GM12878 (cell line): ENCODE measurements around the gene DYNC1H1. TPM values are rescaled to one million over a fixed set of nuclear protein-coding genes. Genes with fewer than 3 reads are reported as not detected.

Experiments
- ATAC-seq: fragments of 200-7000 bp; cut with Tn5 transposase; 3 replicates; pipeline ENCODE4 v1.9.1; 2020; ENCODE audit warnings: mild to moderate bottlenecking, moderate library complexity
- BruUV-seq: library from RNA; stranded (reverse); fragments of 400-500 nt; replicated peaks from 2 replicates; lab custom pipeline; 2021; lab: Mats Ljungman, UMichigan
- CTCF ChIA-PET: fragments of 300-600 bp; sonication (Branson Sonifier 250); formaldehyde crosslinking; extraction: SDS; loops from one replicate; lab custom pipeline; 2021; ENCODE audit warnings: inconsistent platforms; lab: Yijun Ruan, JAX
- POLR2A ChIA-PET: fragments of 350-600 bp; formaldehyde crosslinking; extraction: SDS; loops from one replicate; lab custom pipeline; 2021; ENCODE audit warnings: inconsistent platforms; lab: Charles Lee
- RAD21 ChIA-PET: fragments of 300-600 bp; sonication (Branson Sonifier 250); formaldehyde crosslinking; loops from one replicate; lab custom pipeline; 2023; ENCODE audit warnings: antibody characterized with exemption; ENCODE audit not compliant: unreplicated experiment; lab: Charles Lee
- SMC1A ChIA-PET: fragments of 300-600 bp; sonication (Branson Sonifier 250); formaldehyde crosslinking; loops from one replicate; lab custom pipeline; 2023; ENCODE audit not compliant: unreplicated experiment, uncharacterized antibody; lab: Charles Lee
- DNase-seq: peaks from one replicate; pipeline ENCODE4 v3.0.0-alpha.2; 2011; ENCODE audit warnings: low read depth, low spot score
- FAIRE-seq: peaks from 3 replicates; lab custom pipeline; 2011; peaks lifted over from hg19 to GRCh38; lab: Jason Lieb, UNC
- H2AFZ ChIP-seq: 2 replicates; pipeline ENCODE4 v1.6.0; 2011; ENCODE audit warnings: low read depth, low read length, control low read depth; ENCODE audit not compliant: control insufficient read depth
- H3K27ac ChIP-seq: 2 replicates; pipeline ENCODE4 v1.5.1; 2011; ENCODE audit warnings: control low read depth; ENCODE audit not compliant: control insufficient read depth, insufficient read depth
- H3K27me3 ChIP-seq, 2 experiments: replicated peaks in 1 of 2; 2 replicates each; pipeline versions ENCODE4 v1.6.0 to v1.6.1; 2011; ENCODE audit warnings: low read length in 1 of 2; ENCODE audit not compliant: control insufficient read depth in 2 of 2, insufficient read depth in 2 of 2
- H3K36me3 ChIP-seq, 2 experiments: 2 replicates each; pipeline ENCODE4 v1.5.1; 2011; ENCODE audit warnings: low read length in 1 of 2; ENCODE audit not compliant: control insufficient read depth in 2 of 2, insufficient read depth in 2 of 2
- H3K4me1 ChIP-seq: 2 replicates; pipeline ENCODE4 v1.6.1; 2011; ENCODE audit warnings: mild to moderate bottlenecking, low read length, moderate library complexity, mixed read lengths; ENCODE audit not compliant: control insufficient read depth, insufficient read depth
- H3K4me2 ChIP-seq: 2 replicates; pipeline ENCODE4 v1.6.0; 2011; ENCODE audit warnings: control low read depth; ENCODE audit not compliant: control insufficient read depth, insufficient read depth
- H3K4me3 ChIP-seq: fragments of 200-600 bp; sonication (generic); 2 replicates; pipeline ENCODE4 v1.5.1; 2016
- H3K79me2 ChIP-seq: 2 replicates; pipeline ENCODE4 v1.6.0; 2011; ENCODE audit warnings: low read length; ENCODE audit not compliant: control insufficient read depth, insufficient read depth
- H3K9ac ChIP-seq: 2 replicates; pipeline ENCODE4 v1.8.0; 2011; ENCODE audit warnings: low read length, control low read depth, mixed read lengths; ENCODE audit not compliant: control insufficient read depth, insufficient read depth
- H3K9me3 ChIP-seq: replicated peaks from 3 replicates; pipeline ENCODE4 v1.5.1; 2011; ENCODE audit warnings: mild to moderate bottlenecking, low read length; ENCODE audit not compliant: control insufficient read depth, insufficient read depth
- H4K20me1 ChIP-seq: 2 replicates; pipeline ENCODE4 v1.6.0; 2011; ENCODE audit not compliant: control insufficient read depth, insufficient read depth
- ATF3 ChIP-seq: IDR thresholded peaks from 2 replicates; pipeline ENCODE4 v1.6.1; 2011; ENCODE audit warnings: low read depth, mild to moderate bottlenecking, low read length, moderate library complexity, borderline replicate concordance; ENCODE audit errors: extremely low read depth
- ATF7 ChIP-seq: fragments of 450-650 bp; IDR thresholded peaks from 2 replicates; pipeline ENCODE4 v1.6.1; 2016; ENCODE audit warnings: low read depth, mild to moderate bottlenecking
- BHLHE40 ChIP-seq, 2 experiments: fragments of 450-650 bp in 1 of 2; IDR thresholded peaks; 2 replicates each; pipeline ENCODE4 v1.6.1; 2011 to 2017; ENCODE audit warnings: low read depth in 2 of 2, borderline replicate concordance in 1 of 2, improper control_type of control experiment in 1 of 2, low read length in 1 of 2, mild to moderate bottlenecking in 1 of 2
- CHD4 ChIP-seq: fragments of 200-600 bp; sonication (generic); IDR thresholded peaks from 2 replicates; pipeline ENCODE4 v1.6.1; 2016; ENCODE audit warnings: mild to moderate bottlenecking
- E2F8 ChIP-seq: fragments of 450-650 bp; IDR thresholded peaks from 2 replicates; pipeline ENCODE4 v1.6.1; 2018; ENCODE audit warnings: mild to moderate bottlenecking, low read depth, moderate library complexity; ENCODE audit not compliant: partially characterized antibody
- ETV6 ChIP-seq, 2 experiments: fragments of 450-650 bp in 1 of 2; IDR thresholded peaks in 1 of 2; conservative IDR thresholded peaks in 1 of 2; 2 replicates each; pipeline ENCODE4 v1.6.1; 2014; ENCODE audit warnings: antibody characterized with exemption in 1 of 2, borderline replicate concordance in 1 of 2, low read depth in 1 of 2, mild to moderate bottlenecking in 1 of 2, moderate library complexity in 1 of 2
- HDAC6 ChIP-seq: fragments of 200-600 bp; sonication (generic); IDR thresholded peaks from one replicate; pipeline ENCODE4 v1.8.0; 2017; ENCODE audit warnings: antibody characterized with exemption; ENCODE audit not compliant: unreplicated experiment
- JUND ChIP-seq: IDR thresholded peaks from 2 replicates; pipeline ENCODE4 v1.6.1; 2012; ENCODE audit warnings: low read depth, mild to moderate bottlenecking, low read length, improper control_type of control experiment, moderate library complexity
- PAX5 ChIP-seq: IDR thresholded peaks from 2 replicates; pipeline ENCODE4 v1.6.1; 2011; ENCODE audit warnings: low read depth, low read length, borderline replicate concordance
- PML ChIP-seq: IDR thresholded peaks from 2 replicates; pipeline ENCODE4 v1.6.1; 2012; ENCODE audit warnings: low read length, inconsistent platforms
- PRDM15 ChIP-seq: fragments of 450-650 bp; formaldehyde crosslinking; IDR thresholded peaks from 2 replicates; pipeline ENCODE4 v1.4.0; 2020; ENCODE audit warnings: mild to moderate bottlenecking, moderate library complexity
- RUNX3 ChIP-seq: IDR thresholded peaks from 2 replicates; pipeline ENCODE4 v1.6.1; 2012; ENCODE audit warnings: low read length, inconsistent platforms
- SMAD1 ChIP-seq: fragments of 450-650 bp; IDR thresholded peaks from 2 replicates; pipeline ENCODE4 v1.6.1; 2018; ENCODE audit warnings: mild to moderate bottlenecking, low read depth; ENCODE audit not compliant: partially characterized antibody
- TCF12 ChIP-seq: IDR thresholded peaks from 2 replicates; pipeline ENCODE4 v1.6.1; 2011; ENCODE audit warnings: low read depth, mild to moderate bottlenecking, low read length
- WGBS: methylation state at CpG from one replicate; pipeline ENCODE4 v1.1.6; 2016; ENCODE audit warnings: low lambda C conversion rate; ENCODE audit not compliant: insufficient replicate concordance, insufficient coverage; ENCODE audit errors: missing lambda C conversion rate; 5-methylcytosine and 5-hydroxymethylcytosine counted together
- in situ Hi-C: fragments of 300-500 bp; cut with MboI; formaldehyde crosslinking; loops from 9 replicates; pipeline ENCODE4 v1.14.3; 2018; ENCODE audit warnings: mixed read lengths
- intact Hi-C: fragments of 100-400 bp; cut with micrococcal nuclease; formaldehyde crosslinking; loops from one replicate; pipeline ENCODE4 v1.14.2; 2022; ENCODE audit not compliant: unreplicated experiment
- polyA plus RNA-seq, 11 experiments: library from polyadenylated mRNA; depleted of rRNA in 4 of 11; unstranded in 6 of 11; stranded (reverse) in 5 of 11; fragments of >200 nt; fragmentation: Nextera tagmentation in 4 of 11; fragmentation: Illumina TruSeq in 1 of 11; extraction: Ambion mirVana in 4 of 11; extraction: Trizol in 1 of 11; gene quantifications; 1 replicate in 1 of 11; 2 replicates in 10 of 11; pipeline versions ENCODE4 v1.2.1 to v1.2.3, GENCODE V29; 2011 to 2016; ENCODE audit warnings: inconsistent platforms in 2 of 11, missing spikeins in 2 of 11, low read depth in 1 of 11
- total RNA-seq, 4 experiments: library from RNA; depleted of rRNA in 3 of 4; stranded (reverse); fragments of >200 nt in 3 of 4; fragmentation: Illumina TruSeq in 1 of 4; extraction: Trizol in 1 of 4; gene quantifications; 2 replicates each; pipeline versions ENCODE4 v1.2.1 to v1.2.3, GENCODE V29; 2013 to 2021
- TF ChIP-seq, protein P1 (sequence below): IDR thresholded peaks from 2 replicates; pipeline ENCODE4 v1.6.1; 2012; ENCODE audit warnings: low read depth, low read length, improper control_type of control experiment

Gene DYNC1H1
- total and polyA plus RNA-seq, 10 of the 15 experiments (the other 5 are each of a cell fraction or from before 2014, with no cell fraction given), result 38.4 to 291 (median 111) TPM

- ChIA-PET SMC1A (interaction anchor here (0.9 to 1.5 kb wide), 3 partner anchors 15 to 148 kb away, joined by 3 to 4 read pairs (median 3); no protein-coding TSS in a partner anchor), CTCF (interaction anchor here (0.8 kb wide), 1 partner anchor 147 kb away, joined by 4 read pairs; no protein-coding TSS in a partner anchor), POLR2A (no interaction called here), RAD21 (interaction anchor here (1.9 kb wide), 1 partner anchor 74 kb away, joined by 4 read pairs; no protein-coding TSS in a partner anchor)
- Histone ChIP-seq H3K36me3 (peaks cover 2 to 12% of the 10 kb centered on the region in 2 experiments), H3K27me3 (no peaks in the 10 kb centered on the region), H3K79me2 (no peaks in the 10 kb centered on the region), H2AFZ (no peak overlapping the region), H3K4me3 (no peak overlapping the region), H4K20me1 (no peaks in the 10 kb centered on the region), H3K4me2 (no peak overlapping the region), H3K4me1 (no peaks in the 10 kb centered on the region), H3K27ac (no peak overlapping the region), H3K9ac (no peak overlapping the region), H3K9me3 (no peaks in the 10 kb centered on the region)
- no TSS peak for BruUV-seq
- DNase-seq (peak; percentile 8), FAIRE-seq (no peak), ATAC-seq (peak; percentile 21; the same call in 1 of the 3 replicates)
- intact Hi-C loops (no loop called here), in situ Hi-C loops (no loop called here)
- WGBS, result 81% methylated on average over 12 of the region's 22 CpGs
- TF ChIP-seq PML (no peak), ETV6 (conservative IDR thresholded peaks at IDR 0.05 in 1 of 2, IDR thresholded peaks at IDR 0.05 in 1 of 2; ENCODE audit: borderline replicate concordance in 1 of 2, low read depth in 1 of 2) (no peak), SMAD1 (no peak), CHD4 (no peak), PRDM15 (no peak), ATF3 (no peak), JUND (no peak), TCF12 (no peak), HDAC6 (no peak), E2F8 (no peak), RUNX3 (no peak), PAX5 (no peak), BHLHE40 (IDR thresholded peaks at IDR 0.05; ENCODE audit: borderline replicate concordance in 1 of 2, low read depth in 2 of 2, low read length in 1 of 2) (no peak), ATF7 (no peak)
- TF ChIP-seq, protein P1, sequence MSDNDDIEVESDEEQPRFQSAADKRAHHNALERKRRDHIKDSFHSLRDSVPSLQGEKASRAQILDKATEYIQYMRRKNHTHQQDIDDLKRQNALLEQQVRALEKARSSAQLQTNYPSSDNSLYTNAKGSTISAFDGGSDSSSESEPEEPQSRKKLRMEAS, result no peak
Observed at GRCh38 chr14:101918065-101918989, 46.0 kb upstream of the DYNC1H1 start.
